ENCODE measurements around the gene PHF13. TPM values are rescaled to one million over a fixed set of nuclear protein-coding genes. Genes with fewer than 3 reads are reported as not detected.

Gene PHF13
- total and polyA plus RNA-seq, 10 donors: 3.4 to 14.0 (median 9.2) TPM

DNA sequence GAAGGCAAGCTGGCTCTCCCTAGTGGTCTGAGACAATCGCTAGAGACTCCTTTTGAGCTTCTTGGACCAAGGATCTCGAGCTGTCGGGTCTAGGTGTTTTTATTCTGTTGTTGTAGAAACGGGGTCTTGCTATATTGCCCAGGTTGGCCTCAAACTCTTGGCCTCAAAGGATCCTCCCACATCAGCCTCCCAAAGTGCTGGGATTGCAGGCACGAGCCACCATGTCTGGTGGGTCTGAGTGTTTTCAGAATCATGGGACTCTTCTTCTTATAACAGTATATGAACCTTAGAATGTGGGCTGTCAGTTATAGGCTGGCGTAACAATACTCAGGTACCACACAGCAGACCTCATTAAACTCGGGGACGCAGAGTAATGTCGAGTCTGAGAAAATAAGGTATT, 55.0 kb downstream of the PHF13 start:
- no peak for DNase-seq
- Histone ChIP-seq H3K4me3 (no peak overlapping the region), H3K27ac (no peak overlapping the region), H3K9me3 (no peaks in the 10 kb centered on the region), H3K27me3 (replicated peaks in 1 of 7) (no peaks in the 10 kb centered on the region), H3K36me3 (peaks cover 0 to 79% (median 23%) of the 10 kb centered on the region in 6 donors), H3K4me1 (peaks cover 0 to 12% (median 0%) of the 10 kb centered on the region in 6 donors)
- TF ChIP-seq POLR2A (IDR thresholded peaks at IDR 0.05) (no peak), CTCF (IDR thresholded peaks at IDR 0.05 in 8 of 11, conservative IDR thresholded peaks at IDR 0.05 in 3 of 11) (no peak), POLR2AphosphoS5 (IDR thresholded peaks at IDR 0.05) (no peak)
- WGBS, 5 donors: 93 to 99% (median 97%) methylated on average over 9 of the region's 9 CpGs
- intact Hi-C loops (cut with DNase I; ENCODE audit: low total_unique reads): no loop called here

- Histone ChIP-seq H3K27me3 (replicated peaks in 1 of 7) (no peaks in the 10 kb centered on the region), H3K4me1 (peaks cover 0 to under 1% (median 0%) of the 10 kb centered on the region in 6 donors), H3K27ac (no peak overlapping the region), H3K4me3 (no peak overlapping the region), H3K36me3 (peaks cover 0 to 78% (median 30%) of the 10 kb centered on the region in 6 donors), H3K9me3 (no peaks in the 10 kb centered on the region)
- intact Hi-C loops (cut with DNase I; ENCODE audit: low total_unique reads): no loop called here
- TF ChIP-seq POLR2AphosphoS5 (IDR thresholded peaks at IDR 0.05) (no peak), POLR2A (IDR thresholded peaks at IDR 0.05) (no peak)
- DNase-seq: no peak
- WGBS, 5 donors: 95 to 99% (median 96%) methylated on average over 2 of the region's 2 CpGs
These were observed 59.0 kb downstream of the PHF13 start for GRCh38 chr1:6672558-6672957.

Other genes starting within 250 kb of the PHF13 start
- gene ACOT7, start 220.0 kb upstream of the PHF13 start, total RNA-seq: 10 to 100 TPM; 11.3 to 31.5 (median 18.1) TPM
- 10 to 100 TPM; 10.6 to 26.7 (median 22.5) TPM for gene ACOT7, start 220.0 kb upstream of the PHF13 start, polyA plus RNA-seq
- gene HES2, start 193.8 kb upstream of the PHF13 start, total RNA-seq: under 1 TPM in 2 of 7 donors, not detected in 5; 0.22 to 0.26 TPM
- 1 to 10 TPM in 1 of 3 donors, under 1 TPM in 1, not detected in 1; 0.02 to 1.3 TPM for gene HES2, start 193.8 kb upstream of the PHF13 start, polyA plus RNA-seq
- 1 to 10 TPM in 4 of 7 donors, under 1 TPM in 2, not detected in 1; 0.43 to 6.0 (median 1.5) TPM for gene ESPN, start 189.0 kb upstream of the PHF13 start, total RNA-seq
- under 1 TPM; 0.26 to 0.54 (median 0.50) TPM for gene ESPN, start 189.0 kb upstream of the PHF13 start, polyA plus RNA-seq
- gene TNFRSF25, start 147.6 kb upstream of the PHF13 start, total RNA-seq: 100 to 1,000 TPM in 1 of 7 donors, 10 to 100 TPM in 6; 39.7 to 103 (median 65.4) TPM
- gene TNFRSF25, start 147.6 kb upstream of the PHF13 start, polyA plus RNA-seq: 100 to 1,000 TPM in 2 of 3 donors, 10 to 100 TPM in 1; 30.9 to 147 (median 102) TPM
- 100 to 1,000 TPM in 1 of 7 donors, 10 to 100 TPM in 6; 34.7 to 120 (median 60.1) TPM for gene PLEKHG5, start 122.1 kb upstream of the PHF13 start, total RNA-seq
- 10 to 100 TPM in 2 of 3 donors, 1 to 10 TPM in 1; 6.4 to 66.9 (median 29.7) TPM for gene PLEKHG5, start 122.1 kb upstream of the PHF13 start, polyA plus RNA-seq
- gene NOL9, start 59.2 kb upstream of the PHF13 start, total RNA-seq: 10 to 100 TPM; 30.5 to 55.2 (median 51.5) TPM
- 10 to 100 TPM in 1 of 3 donors, 1 to 10 TPM in 2; 4.2 to 10.0 (median 5.8) TPM for gene NOL9, start 59.2 kb upstream of the PHF13 start, polyA plus RNA-seq
- under 1 TPM; 0.13 to 0.88 (median 0.56) TPM for gene TAS1R1, start 58.4 kb upstream of the PHF13 start, total RNA-seq
- under 1 TPM; 0.09 to 0.51 (median 0.33) TPM for gene TAS1R1, start 58.4 kb upstream of the PHF13 start, polyA plus RNA-seq
- 10 to 100 TPM; 23.5 to 61.0 (median 48.0) TPM for gene ZBTB48, start 33.7 kb upstream of the PHF13 start, total RNA-seq
- 100 to 1,000 TPM in 1 of 3 donors, 10 to 100 TPM in 2; 53.1 to 131 (median 89.3) TPM for gene ZBTB48, start 33.7 kb upstream of the PHF13 start, polyA plus RNA-seq
- gene KLHL21, start 10.9 kb upstream of the PHF13 start, total RNA-seq: 10 to 100 TPM; 18.5 to 41.5 (median 29.4) TPM
- gene KLHL21, start 10.9 kb upstream of the PHF13 start, polyA plus RNA-seq: 10 to 100 TPM in 1 of 3 donors, 1 to 10 TPM in 2; 5.0 to 12.0 (median 6.2) TPM
- gene THAP3, start 11.1 kb downstream of the PHF13 start, total RNA-seq: 10 to 100 TPM; 13.0 to 27.1 (median 15.5) TPM
- 10 to 100 TPM; 21.5 to 29.1 (median 24.0) TPM for gene THAP3, start 11.1 kb downstream of the PHF13 start, polyA plus RNA-seq
- 10 to 100 TPM; 40.8 to 66.9 (median 58.0) TPM for gene DNAJC11, start 88.1 kb downstream of the PHF13 start, total RNA-seq
- gene DNAJC11, start 88.1 kb downstream of the PHF13 start, polyA plus RNA-seq: 10 to 100 TPM; 13.3 to 31.1 (median 27.9) TPM
- 100 to 1,000 TPM in 1 of 7 donors, 10 to 100 TPM in 6; 53.0 to 105 (median 72.5) TPM for gene CAMTA1, start 171.7 kb downstream of the PHF13 start, total RNA-seq
- 100 to 1,000 TPM in 1 of 3 donors, 10 to 100 TPM in 2; 68.7 to 106 (median 84.8) TPM for gene CAMTA1, start 171.7 kb downstream of the PHF13 start, polyA plus RNA-seq